GM12878 (cell line): Measurements from ENCODE around the gene PFKFB3.

Source experiments
- DPF2 ChIP-seq: fragments of 450-650 bp; IDR thresholded peaks from 2 replicates; pipeline ENCODE4 v1.6.1; 2017; ENCODE audit warnings: mild to moderate bottlenecking
- RAD21 ChIP-seq: IDR thresholded peaks from 2 replicates; pipeline ENCODE4 v1.6.1; 2011; ENCODE audit warnings: mild to moderate bottlenecking, low read depth, low read length, moderate library complexity; ENCODE audit not compliant: insufficient read depth
- TCF12 ChIP-seq: IDR thresholded peaks from 2 replicates; pipeline ENCODE4 v1.6.1; 2011; ENCODE audit warnings: low read depth, mild to moderate bottlenecking, low read length
- TF ChIP-seq, protein P1 (sequence below), 3 experiments: IDR thresholded peaks in 2 of 3; conservative IDR thresholded peaks in 1 of 3; 2 replicates each; pipeline ENCODE4 v1.5.1; 2011; ENCODE audit warnings: low read depth in 3 of 3, low read length in 3 of 3, mild to moderate bottlenecking in 3 of 3, control low read depth in 2 of 3, moderate library complexity in 2 of 3, inconsistent platforms in 1 of 3, mixed read lengths in 1 of 3; ENCODE audit not compliant: control insufficient read depth in 2 of 3, insufficient read depth in 1 of 3; ENCODE audit errors: extremely low read depth in 1 of 3

DNA sequence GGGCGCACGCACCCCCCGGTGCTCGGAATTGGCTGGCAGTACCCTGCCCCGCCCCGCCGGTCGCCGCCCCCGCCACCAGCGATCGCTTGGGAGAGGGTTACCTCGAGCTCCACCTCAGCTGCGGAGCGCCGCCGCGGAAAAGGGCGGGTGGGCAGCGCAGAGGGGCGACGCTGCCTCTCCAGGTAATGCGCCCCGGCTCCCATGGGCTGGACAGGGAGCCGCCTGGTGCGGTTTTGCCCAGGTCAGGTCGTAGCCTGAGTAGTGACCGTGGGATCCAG lies 1.3 kb downstream of the PFKFB3 start:
- TF ChIP-seq, protein P1, sequence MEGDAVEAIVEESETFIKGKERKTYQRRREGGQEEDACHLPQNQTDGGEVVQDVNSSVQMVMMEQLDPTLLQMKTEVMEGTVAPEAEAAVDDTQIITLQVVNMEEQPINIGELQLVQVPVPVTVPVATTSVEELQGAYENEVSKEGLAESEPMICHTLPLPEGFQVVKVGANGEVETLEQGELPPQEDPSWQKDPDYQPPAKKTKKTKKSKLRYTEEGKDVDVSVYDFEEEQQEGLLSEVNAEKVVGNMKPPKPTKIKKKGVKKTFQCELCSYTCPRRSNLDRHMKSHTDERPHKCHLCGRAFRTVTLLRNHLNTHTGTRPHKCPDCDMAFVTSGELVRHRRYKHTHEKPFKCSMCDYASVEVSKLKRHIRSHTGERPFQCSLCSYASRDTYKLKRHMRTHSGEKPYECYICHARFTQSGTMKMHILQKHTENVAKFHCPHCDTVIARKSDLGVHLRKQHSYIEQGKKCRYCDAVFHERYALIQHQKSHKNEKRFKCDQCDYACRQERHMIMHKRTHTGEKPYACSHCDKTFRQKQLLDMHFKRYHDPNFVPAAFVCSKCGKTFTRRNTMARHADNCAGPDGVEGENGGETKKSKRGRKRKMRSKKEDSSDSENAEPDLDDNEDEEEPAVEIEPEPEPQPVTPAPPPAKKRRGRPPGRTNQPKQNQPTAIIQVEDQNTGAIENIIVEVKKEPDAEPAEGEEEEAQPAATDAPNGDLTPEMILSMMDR (IDR thresholded peaks at IDR 0.05 in 2 of 3, conservative IDR thresholded peaks at IDR 0.05 in 1 of 3; ENCODE audit: control insufficient read depth in 2 of 3, extremely low read depth in 1 of 3, insufficient read depth in 1 of 3, low read depth in 3 of 3, low read length in 3 of 3): no peak
- no peak for TF ChIP-seq RAD21
- TF ChIP-seq DPF2: no peak
- TF ChIP-seq TCF12: no peak
